Gastrocnemius medialis (tissue), 4 donors: ENCODE measurements around the gene CTTNBP2.

Experiments used
- POLR2A ChIP-seq, 2 donors: fragments of 450-650 bp; IDR thresholded peaks; one replicate each; pipeline ENCODE4 v1.6.1; 2017; ENCODE audit warnings: antibody characterized with exemption in 2 of 2, mild to moderate bottlenecking in 2 of 2, moderate library complexity in 2 of 2
- TF ChIP-seq, protein P1 (sequence below), 5 experiments: fragments of 450-650 bp in 3 of 5; fragments of 200-600 bp in 2 of 5; sonication (generic) in 2 of 5; IDR thresholded peaks in 4 of 5; conservative IDR thresholded peaks in 1 of 5; 1 replicate in 4 of 5; 2 replicates in 1 of 5; pipeline ENCODE4 v1.5.1; 2016 to 2019; ENCODE audit warnings: antibody characterized with exemption in 5 of 5, mild to moderate bottlenecking in 3 of 5, moderate library complexity in 3 of 5

DNA sequence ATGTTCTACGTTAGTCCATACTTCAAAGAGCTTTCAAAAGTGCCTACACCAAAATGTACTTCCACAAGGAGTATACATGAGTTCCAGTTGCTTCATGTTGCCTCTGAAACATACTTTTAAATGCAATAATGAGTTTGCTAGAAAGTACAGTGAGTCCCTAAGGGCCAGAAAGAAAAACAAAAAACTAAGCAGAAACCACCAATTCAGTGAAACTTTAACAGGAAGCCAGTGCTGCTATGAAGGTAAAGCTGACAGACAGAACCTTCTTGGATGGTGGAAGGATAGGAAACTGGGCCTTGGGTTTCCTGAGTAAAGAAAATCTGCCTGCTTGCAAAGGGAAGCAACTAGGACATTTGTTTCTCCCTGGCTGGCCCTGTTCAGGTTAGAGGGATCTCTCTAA, 104.2 kb downstream of the CTTNBP2 start:
- TF ChIP-seq, protein P1, sequence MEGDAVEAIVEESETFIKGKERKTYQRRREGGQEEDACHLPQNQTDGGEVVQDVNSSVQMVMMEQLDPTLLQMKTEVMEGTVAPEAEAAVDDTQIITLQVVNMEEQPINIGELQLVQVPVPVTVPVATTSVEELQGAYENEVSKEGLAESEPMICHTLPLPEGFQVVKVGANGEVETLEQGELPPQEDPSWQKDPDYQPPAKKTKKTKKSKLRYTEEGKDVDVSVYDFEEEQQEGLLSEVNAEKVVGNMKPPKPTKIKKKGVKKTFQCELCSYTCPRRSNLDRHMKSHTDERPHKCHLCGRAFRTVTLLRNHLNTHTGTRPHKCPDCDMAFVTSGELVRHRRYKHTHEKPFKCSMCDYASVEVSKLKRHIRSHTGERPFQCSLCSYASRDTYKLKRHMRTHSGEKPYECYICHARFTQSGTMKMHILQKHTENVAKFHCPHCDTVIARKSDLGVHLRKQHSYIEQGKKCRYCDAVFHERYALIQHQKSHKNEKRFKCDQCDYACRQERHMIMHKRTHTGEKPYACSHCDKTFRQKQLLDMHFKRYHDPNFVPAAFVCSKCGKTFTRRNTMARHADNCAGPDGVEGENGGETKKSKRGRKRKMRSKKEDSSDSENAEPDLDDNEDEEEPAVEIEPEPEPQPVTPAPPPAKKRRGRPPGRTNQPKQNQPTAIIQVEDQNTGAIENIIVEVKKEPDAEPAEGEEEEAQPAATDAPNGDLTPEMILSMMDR (IDR thresholded peaks at IDR 0.05 in 4 of 5, conservative IDR thresholded peaks at IDR 0.05 in 1 of 5): no peak
- TF ChIP-seq POLR2A (IDR thresholded peaks at IDR 0.05): no peak
